Neural cell (in vitro differentiated cells): ENCODE data around the gene NKIRAS1. TPM values are rescaled to one million over a fixed set of nuclear protein-coding genes. Genes with fewer than 3 reads are reported as not detected.

Source experiments
- H2AFZ ChIP-seq: fragments of 200-600, 300-800 bp; sonication (generic), shearing (Covaris generic); 2 replicates; pipeline ENCODE4 v1.6.0; 2014; ENCODE audit warnings: low read depth, mild to moderate bottlenecking, antibody characterized with exemption, low read length, moderate library complexity
- H3F3A ChIP-seq: fragments of 200-600 bp; shearing (Covaris generic); 2 replicates; pipeline ENCODE4 v1.6.1; 2016; ENCODE audit warnings: mild to moderate bottlenecking, moderate library complexity, mixed read lengths, antibody characterized with exemption, low read length; ENCODE audit not compliant: insufficient read depth, poor library complexity, severe bottlenecking
- H3K27ac ChIP-seq: fragments of 200-600, 300-800 bp; sonication (generic), shearing (Covaris generic); 2 replicates; pipeline ENCODE4 v1.5.1; 2014; ENCODE audit warnings: mild to moderate bottlenecking, low read length, moderate library complexity
- H3K27me3 ChIP-seq: fragments of 300-800, 200-600 bp; sonication (generic), shearing (Covaris generic); 2 replicates; pipeline ENCODE4 v1.6.0; 2014; ENCODE audit warnings: mild to moderate bottlenecking, low read depth, low read length, moderate library complexity; ENCODE audit not compliant: insufficient read depth
- H3K36me3 ChIP-seq: fragments of 300-800, 200-600 bp; sonication (generic), shearing (Covaris generic); 2 replicates; pipeline ENCODE4 v1.5.1; 2014; ENCODE audit warnings: mild to moderate bottlenecking, antibody characterized with exemption, low read length, moderate library complexity; ENCODE audit not compliant: insufficient read depth
- H3K4me2 ChIP-seq: fragments of 300-800, 200-600 bp; sonication (generic), shearing (Covaris generic); 2 replicates; pipeline ENCODE4 v1.6.0; 2014; ENCODE audit warnings: mild to moderate bottlenecking, low read length
- H3K4me3 ChIP-seq: fragments of 300-800, 200-600 bp; sonication (generic), shearing (Covaris generic); 2 replicates; pipeline ENCODE4 v1.5.1; 2014; ENCODE audit warnings: mild to moderate bottlenecking, low read length, moderate library complexity
- H3K79me2 ChIP-seq: fragments of 200-600 bp; shearing (Covaris generic); replicated peaks from 2 replicates; pipeline ENCODE4 v1.6.0; 2014; ENCODE audit warnings: mild to moderate bottlenecking, low read length, moderate library complexity; ENCODE audit not compliant: insufficient read depth
- H3K9ac ChIP-seq: fragments of 300-800, 200-600 bp; sonication (generic), shearing (Covaris generic); 2 replicates; pipeline ENCODE4 v1.6.1; 2016; ENCODE audit warnings: mild to moderate bottlenecking, low read length, mixed read lengths
- H3K9me2 ChIP-seq: fragments of 200-600 bp; shearing (Covaris generic); 2 replicates; pipeline ENCODE4 v1.6.1; 2016; ENCODE audit warnings: mild to moderate bottlenecking, low read length, mixed read lengths; ENCODE audit not compliant: insufficient read depth
- H3K9me3 ChIP-seq: fragments of 200-600, 300-800 bp; sonication (generic), shearing (Covaris generic); 2 replicates; pipeline ENCODE4 v1.6.1; 2016; ENCODE audit warnings: mild to moderate bottlenecking, mixed run types, low read length, moderate library complexity, mixed read lengths
- H4K20me1 ChIP-seq: fragments of 200-600 bp; shearing (Covaris generic); 2 replicates; pipeline ENCODE4 v1.6.1; 2016; ENCODE audit warnings: mild to moderate bottlenecking, mixed run types; ENCODE audit not compliant: insufficient read depth
- EP300 ChIP-seq: fragments of 450-650 bp; conservative IDR thresholded peaks from 2 replicates; pipeline ENCODE4 v1.6.1; 2014; ENCODE audit warnings: antibody characterized with exemption, mild to moderate bottlenecking, moderate library complexity; ENCODE audit not compliant: poor library complexity, severe bottlenecking
- EZH2 ChIP-seq: fragments of 200-600, 300-800 bp; shearing (Covaris generic), sonication (generic); IDR thresholded peaks from 2 replicates; pipeline ENCODE4 v1.6.1; 2014; ENCODE audit warnings: antibody characterized with exemption, low read length, borderline replicate concordance, mild to moderate bottlenecking; ENCODE audit not compliant: insufficient read depth, poor library complexity, severe bottlenecking
- MXI1 ChIP-seq: fragments of 450-650 bp; conservative IDR thresholded peaks from 2 replicates; pipeline ENCODE4 v1.6.1; 2014; ENCODE audit warnings: antibody characterized with exemption, mild to moderate bottlenecking; ENCODE audit not compliant: poor library complexity, severe bottlenecking
- POLR2AphosphoS5 ChIP-seq: IDR thresholded peaks from 2 replicates; pipeline ENCODE4 v1.6.1; 2012
- RAD21 ChIP-seq: fragments of 450-650 bp; conservative IDR thresholded peaks from 2 replicates; pipeline ENCODE4 v1.6.1; 2014; ENCODE audit warnings: antibody characterized with exemption, mild to moderate bottlenecking, moderate library complexity
- SMC3 ChIP-seq: fragments of 450-650 bp; conservative IDR thresholded peaks from 2 replicates; pipeline ENCODE4 v1.6.1; 2014; ENCODE audit warnings: antibody characterized with exemption, mild to moderate bottlenecking, moderate library complexity; ENCODE audit not compliant: poor library complexity
- TAF1 ChIP-seq: IDR thresholded peaks from 2 replicates; pipeline ENCODE4 v1.6.1; 2012; ENCODE audit warnings: low read depth
- polyA plus RNA-seq: library from polyadenylated mRNA; depleted of rRNA; stranded (reverse); fragments of >200 nt; gene quantifications from 2 replicates; pipeline ENCODE4 v1.2.3, GENCODE V29; 2014
- TF ChIP-seq, protein P1 (sequence below): fragments of 450-650 bp; IDR thresholded peaks from 2 replicates; pipeline ENCODE4 v1.5.1; 2014; ENCODE audit warnings: antibody characterized with exemption, mild to moderate bottlenecking, moderate library complexity; ENCODE audit not compliant: poor library complexity, severe bottlenecking
- TF ChIP-seq, protein P2 (sequence below): IDR thresholded peaks from 2 replicates; pipeline ENCODE4 v1.6.1; 2012; ENCODE audit warnings: borderline replicate concordance

The NKIRAS1 gene
- polyA plus RNA-seq, 1 donor from 2014 or later = 42.1 TPM

DNA sequence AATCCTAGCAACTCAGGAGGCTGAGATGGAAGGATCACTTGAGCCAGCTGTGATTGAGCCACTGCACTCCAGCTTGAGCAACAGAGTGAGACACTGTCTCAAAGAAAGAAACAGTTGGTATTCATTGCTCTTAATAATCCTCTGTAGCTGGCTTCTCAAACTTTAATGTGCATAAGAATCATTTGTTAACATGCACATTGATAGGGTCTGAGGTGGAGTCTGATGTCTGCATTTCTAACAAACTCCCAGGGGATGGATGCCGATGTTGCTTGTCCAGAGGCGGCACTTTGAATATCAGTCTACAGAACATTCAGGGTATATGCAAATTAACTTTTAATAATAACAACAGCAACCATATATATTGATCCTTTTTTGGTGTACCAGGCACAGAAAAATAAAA lies 39.9 kb downstream of the NKIRAS1 start:
- no peak overlapping the region for H2AFZ ChIP-seq
- no peaks in the 10 kb centered on the region for H3K9me2 ChIP-seq
- TF ChIP-seq RAD21 = no peak
- TF ChIP-seq SMC3 = no peak
- TF ChIP-seq, protein P1, sequence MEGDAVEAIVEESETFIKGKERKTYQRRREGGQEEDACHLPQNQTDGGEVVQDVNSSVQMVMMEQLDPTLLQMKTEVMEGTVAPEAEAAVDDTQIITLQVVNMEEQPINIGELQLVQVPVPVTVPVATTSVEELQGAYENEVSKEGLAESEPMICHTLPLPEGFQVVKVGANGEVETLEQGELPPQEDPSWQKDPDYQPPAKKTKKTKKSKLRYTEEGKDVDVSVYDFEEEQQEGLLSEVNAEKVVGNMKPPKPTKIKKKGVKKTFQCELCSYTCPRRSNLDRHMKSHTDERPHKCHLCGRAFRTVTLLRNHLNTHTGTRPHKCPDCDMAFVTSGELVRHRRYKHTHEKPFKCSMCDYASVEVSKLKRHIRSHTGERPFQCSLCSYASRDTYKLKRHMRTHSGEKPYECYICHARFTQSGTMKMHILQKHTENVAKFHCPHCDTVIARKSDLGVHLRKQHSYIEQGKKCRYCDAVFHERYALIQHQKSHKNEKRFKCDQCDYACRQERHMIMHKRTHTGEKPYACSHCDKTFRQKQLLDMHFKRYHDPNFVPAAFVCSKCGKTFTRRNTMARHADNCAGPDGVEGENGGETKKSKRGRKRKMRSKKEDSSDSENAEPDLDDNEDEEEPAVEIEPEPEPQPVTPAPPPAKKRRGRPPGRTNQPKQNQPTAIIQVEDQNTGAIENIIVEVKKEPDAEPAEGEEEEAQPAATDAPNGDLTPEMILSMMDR = no peak
- TF ChIP-seq POLR2AphosphoS5 = no peak
- TF ChIP-seq MXI1 = no peak
- no peak for TF ChIP-seq EP300
- TF ChIP-seq, protein P2, sequence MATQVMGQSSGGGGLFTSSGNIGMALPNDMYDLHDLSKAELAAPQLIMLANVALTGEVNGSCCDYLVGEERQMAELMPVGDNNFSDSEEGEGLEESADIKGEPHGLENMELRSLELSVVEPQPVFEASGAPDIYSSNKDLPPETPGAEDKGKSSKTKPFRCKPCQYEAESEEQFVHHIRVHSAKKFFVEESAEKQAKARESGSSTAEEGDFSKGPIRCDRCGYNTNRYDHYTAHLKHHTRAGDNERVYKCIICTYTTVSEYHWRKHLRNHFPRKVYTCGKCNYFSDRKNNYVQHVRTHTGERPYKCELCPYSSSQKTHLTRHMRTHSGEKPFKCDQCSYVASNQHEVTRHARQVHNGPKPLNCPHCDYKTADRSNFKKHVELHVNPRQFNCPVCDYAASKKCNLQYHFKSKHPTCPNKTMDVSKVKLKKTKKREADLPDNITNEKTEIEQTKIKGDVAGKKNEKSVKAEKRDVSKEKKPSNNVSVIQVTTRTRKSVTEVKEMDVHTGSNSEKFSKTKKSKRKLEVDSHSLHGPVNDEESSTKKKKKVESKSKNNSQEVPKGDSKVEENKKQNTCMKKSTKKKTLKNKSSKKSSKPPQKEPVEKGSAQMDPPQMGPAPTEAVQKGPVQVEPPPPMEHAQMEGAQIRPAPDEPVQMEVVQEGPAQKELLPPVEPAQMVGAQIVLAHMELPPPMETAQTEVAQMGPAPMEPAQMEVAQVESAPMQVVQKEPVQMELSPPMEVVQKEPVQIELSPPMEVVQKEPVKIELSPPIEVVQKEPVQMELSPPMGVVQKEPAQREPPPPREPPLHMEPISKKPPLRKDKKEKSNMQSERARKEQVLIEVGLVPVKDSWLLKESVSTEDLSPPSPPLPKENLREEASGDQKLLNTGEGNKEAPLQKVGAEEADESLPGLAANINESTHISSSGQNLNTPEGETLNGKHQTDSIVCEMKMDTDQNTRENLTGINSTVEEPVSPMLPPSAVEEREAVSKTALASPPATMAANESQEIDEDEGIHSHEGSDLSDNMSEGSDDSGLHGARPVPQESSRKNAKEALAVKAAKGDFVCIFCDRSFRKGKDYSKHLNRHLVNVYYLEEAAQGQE = no peak
- H3K27ac ChIP-seq = no peak overlapping the region
- no peak overlapping the region for H3K9ac ChIP-seq
- no peaks in the 10 kb centered on the region for H3K79me2 ChIP-seq
- H3K4me2 ChIP-seq = no peak overlapping the region
- no peaks in the 10 kb centered on the region for H3K9me3 ChIP-seq
- H3K27me3 ChIP-seq = no peaks in the 10 kb centered on the region
- no peak overlapping the region for H3K4me3 ChIP-seq
- no peaks in the 10 kb centered on the region for H3F3A ChIP-seq
- H3K36me3 ChIP-seq = peaks cover 5% of the 10 kb centered on the region
- no peaks in the 10 kb centered on the region for H4K20me1 ChIP-seq

DNA sequence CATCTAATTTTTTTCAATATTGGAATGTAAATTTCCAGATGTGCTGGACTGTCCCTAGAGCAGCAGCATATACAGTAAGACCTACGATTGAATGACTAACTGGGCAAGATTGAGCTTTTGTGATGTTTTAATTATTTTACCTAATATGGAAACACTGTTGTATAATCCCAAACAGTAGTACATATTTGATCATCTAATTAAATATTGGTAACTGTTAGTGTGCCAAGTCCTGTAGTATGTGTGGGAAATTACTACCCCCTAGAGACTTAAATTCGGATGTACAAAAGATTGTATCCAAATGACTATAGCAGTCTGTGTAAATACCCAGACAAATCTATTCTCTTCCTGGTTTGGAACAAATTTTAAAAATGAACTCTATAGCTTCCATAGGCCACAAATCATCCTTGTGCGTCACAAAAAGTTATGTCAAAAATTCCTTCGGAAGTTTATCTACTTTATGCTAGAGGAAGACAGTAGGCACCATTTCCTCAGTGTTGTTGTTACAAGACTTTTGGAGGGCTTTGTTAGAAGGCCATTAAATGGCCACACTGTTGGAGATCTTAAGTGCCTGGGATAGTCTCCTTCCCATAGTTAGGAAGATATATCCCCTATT lies 41.6 kb downstream of the NKIRAS1 start:
- Histone ChIP-seq H3K36me3 (peaks cover 5% of the 10 kb centered on the region), H2AFZ (no peak overlapping the region), H3K27me3 (no peaks in the 10 kb centered on the region), H3K4me2 (no peak overlapping the region), H3K79me2 (no peaks in the 10 kb centered on the region), H3K27ac (no peak overlapping the region), H3K4me3 (no peak overlapping the region), H3K9me3 (no peaks in the 10 kb centered on the region), H3K9ac (no peak overlapping the region), H4K20me1 (no peaks in the 10 kb centered on the region), H3F3A (no peaks in the 10 kb centered on the region), H3K9me2 (no peaks in the 10 kb centered on the region)
- TF ChIP-seq POLR2AphosphoS5 (no peak), EZH2 (no peak), EP300 (no peak), MXI1 (no peak), RAD21 (no peak), SMC3 (no peak), TAF1 (no peak)
- TF ChIP-seq, protein P1 = no peak
- TF ChIP-seq, protein P2 = no peak
